Activated CD8-positive, alpha-beta memory T cell treated with anti-CD3 and anti-CD28 coated beads, Interleukin-2, amount 50 U/mL, for 1 hour (primary cell): ENCODE data around the gene TIGD6.

Experiments
- DNase-seq: peaks from one replicate; pipeline ENCODE4 v3.0.0-alpha.2; 2020; ENCODE audit errors: extremely low read depth

Gene TIGD6

DNA sequence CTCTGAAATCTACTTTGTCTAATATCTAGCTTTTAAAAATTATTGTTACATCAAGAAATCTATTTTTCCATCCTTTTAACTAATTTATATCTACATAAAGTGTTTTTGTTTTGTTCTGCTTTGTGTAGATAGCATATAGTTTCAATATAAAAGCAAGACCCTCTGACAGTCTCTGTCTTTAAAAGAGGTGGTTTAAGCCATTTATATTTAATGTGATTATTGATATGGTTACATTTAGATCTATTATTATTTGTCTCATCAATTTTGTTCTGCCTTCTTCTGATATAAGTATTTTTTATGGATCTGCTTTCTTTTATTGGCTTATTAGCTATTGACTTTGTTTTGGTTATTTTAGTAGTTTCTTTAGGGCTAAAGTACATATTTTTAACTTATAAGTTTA is 16.1 kb upstream of the TIGD6 start:
- no peak for DNase-seq

DNA sequence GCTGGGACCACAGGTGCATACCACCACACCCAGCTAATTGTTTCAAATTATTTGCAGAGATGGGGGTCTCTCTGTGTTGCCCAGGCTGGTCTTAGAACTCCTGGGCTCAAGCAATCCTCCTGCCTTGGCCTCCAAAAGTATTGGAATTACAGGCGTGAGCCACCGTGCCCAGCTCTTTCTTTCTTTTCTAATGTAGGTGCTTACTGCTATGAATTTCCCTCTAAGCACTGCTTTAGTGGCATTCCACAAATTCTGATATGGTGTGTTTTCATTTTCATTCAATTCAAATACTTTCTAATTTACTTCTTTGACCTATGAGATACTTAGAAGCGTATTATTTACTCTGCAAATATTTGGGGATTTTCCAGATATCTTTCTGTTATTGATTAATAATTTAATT is 15.0 kb upstream of the TIGD6 start:
- no peak for DNase-seq

DNA sequence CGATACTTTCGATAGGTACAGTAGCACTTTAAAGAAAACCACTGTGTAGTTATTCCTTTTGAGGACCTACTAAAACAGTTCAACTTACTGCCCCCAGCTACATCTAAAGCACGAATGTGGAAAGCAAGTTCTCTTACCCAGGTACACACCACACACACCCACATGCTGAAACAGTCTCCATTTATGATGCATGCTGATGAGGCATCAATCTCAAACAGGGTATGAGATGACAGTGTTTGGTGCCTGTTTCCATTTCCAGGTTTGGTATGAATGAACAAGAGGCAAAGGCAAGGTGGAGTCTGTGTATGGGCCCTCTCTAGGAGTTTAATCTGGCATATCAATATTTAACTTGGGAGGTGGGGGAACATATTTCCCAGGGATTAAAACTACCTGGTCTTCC is 14.0 kb upstream of the TIGD6 start:
- no peak for DNase-seq

DNA sequence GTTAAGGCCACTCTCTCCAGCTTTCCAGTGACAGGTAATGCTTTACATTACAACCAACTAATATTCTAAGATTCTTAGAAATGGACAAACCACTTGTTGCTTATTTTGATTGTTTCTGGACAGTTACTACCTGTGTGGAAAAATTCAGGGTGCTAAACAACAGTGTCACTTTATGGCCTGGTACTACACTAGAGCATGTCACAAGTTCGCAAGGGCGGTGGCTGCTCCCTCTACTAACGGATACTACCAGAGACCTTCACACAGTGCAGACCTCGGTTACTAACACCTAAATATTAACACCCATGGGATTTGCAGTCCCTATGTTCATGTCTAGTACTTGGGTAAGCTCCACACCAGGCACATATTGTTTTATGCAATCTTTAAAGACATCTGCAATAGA is 13.5 kb upstream of the TIGD6 start:
- DNase-seq, result no peak

DNA sequence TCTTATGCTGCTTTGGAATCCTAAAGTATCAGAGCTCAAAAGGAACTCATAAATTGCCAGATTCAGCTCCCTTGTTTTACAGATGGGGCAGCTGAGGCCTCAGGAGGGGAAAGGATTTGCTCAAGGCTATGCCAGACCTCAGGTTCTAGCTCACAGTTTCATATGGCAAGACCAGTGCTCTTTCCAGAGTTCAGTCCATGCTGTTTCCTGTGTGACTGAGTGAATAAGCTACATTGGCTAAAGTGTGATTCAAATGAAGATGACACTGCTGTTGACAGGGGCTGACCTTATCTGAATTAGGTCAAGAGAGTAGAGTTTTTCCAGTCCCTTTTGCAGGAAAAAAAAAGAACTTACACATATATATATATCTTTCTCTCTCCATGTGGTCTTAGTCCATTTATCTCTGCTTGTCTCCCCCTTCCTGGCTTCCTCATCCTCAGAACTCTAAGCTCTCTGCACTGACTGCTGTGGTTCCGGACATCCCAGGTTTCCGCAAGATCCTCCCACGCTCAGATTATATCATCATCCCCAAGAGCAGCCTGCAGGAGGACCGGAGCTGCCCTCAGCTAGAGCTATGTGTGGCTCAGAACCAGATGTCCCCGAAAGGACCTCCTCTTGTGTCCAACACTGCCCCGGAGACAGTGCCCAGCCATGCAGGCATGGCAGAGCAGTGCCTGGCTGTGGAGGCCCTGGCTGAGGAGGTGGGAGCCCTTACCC is 9.4 kb upstream of the TIGD6 start:
- DNase-seq, result no peak

DNA sequence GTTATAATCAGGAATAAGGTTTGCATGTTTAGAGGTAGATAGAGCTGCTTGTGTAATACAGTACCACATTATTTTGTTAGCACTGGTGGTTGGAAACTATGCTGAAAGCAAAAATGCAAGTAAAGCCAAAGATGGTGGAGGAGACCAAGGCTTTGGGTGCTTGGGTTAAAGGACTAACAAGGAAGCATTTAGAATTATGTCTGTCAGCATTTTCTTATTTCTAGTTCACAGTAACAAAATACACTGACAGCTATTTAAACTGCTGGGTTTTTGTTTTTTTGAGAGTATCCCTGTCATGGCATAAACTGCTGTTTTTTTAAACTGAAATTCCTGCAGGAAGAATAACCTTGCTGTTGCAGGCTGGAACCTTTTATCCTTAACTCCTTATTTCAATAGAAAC is 6.6 kb upstream of the TIGD6 start:
- no peak for DNase-seq

DNA sequence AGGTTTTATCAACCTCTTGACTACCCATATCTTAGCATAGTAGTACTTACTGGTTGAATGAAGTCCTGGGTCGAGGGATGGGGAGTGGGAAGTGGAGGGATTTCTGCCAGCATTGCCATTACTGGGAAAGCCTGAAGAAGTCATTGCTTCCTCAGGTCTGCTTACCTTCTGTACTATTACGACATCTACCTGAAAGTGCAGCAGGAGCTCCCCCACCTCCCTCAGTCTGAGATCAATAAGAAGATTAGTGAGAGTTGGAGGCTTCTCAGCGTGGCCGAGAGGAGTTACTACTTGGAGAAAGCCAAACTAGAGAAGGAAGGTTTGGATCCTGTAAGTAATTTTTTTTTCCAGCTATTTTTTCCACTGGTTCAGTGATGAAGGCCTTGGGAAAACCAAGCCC is 5.9 kb upstream of the TIGD6 start:
- DNase-seq, result no peak

DNA sequence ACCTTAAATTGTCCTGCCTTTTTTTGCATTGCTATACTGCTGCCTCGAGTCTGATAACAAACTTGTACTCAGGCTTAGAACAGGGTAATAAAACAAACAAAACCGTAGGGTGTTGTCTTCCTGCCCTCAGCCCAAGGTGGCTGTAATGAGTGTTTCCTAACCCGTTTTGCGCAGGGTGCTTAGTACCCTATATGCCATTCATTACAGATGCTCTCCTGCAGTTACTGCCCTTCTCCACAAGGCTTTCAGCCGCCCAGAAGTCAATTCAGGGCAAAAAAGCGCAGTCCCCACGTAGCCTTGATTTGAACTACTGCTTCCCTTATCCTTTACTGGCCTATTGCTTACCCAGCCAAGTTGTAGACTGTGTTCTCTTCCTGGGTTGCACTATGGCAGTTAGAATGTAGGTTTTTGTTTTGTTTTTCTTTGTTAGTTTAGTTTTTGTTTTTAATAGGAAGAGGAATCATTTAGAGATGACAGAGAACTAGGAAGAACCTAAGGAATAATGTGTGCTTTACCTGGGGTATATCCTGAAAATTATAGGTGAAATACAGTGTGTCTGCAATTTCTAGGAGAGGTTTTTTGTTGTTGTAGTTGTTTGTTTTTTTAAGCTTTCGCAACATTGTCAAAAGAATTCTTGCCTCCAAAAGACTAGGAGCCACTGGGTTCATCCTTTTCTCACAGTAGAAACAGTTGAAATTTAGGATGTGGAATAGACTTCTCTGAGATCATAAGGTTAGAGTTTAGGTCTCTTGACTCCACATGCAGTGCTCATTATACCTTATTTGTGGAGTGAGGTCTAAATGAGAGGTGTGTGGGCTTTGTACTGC is 1.4 kb upstream of the TIGD6 start:
- peak; percentile 19 for DNase-seq

DNA sequence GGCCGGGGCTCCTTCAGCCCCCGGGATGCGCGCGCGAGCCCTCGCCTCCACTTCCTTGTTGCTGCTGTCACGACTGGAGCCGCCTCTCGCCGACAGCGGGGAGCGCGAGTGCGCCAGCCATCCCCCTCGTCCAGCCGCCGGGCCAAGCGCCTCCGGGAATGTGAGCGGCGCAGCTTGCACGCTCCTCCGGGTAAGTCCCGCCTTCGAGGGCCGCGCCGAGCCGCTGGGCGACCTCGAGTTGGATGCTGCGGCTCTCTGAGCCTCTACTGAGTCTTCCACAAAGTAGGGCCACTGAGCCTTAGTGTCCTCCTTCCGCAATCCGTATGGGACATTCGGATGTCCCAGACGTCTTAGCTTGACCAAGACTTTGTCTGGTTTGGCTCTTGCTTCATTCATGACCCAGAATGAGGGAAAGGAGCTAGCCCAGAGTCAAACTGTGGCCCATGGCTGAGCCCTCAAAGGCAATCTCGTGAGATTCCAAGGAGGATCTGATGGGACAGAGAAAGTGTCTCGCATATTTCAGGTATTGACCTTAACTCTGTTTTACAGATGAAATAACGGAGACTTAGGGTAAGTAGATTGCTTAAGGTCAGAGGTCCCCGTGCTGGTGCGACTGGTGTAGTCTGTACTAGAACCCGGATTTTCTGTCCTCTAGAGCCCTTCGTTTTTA is 671 bp upstream of the TIGD6 start:
- no peak for DNase-seq

DNA sequence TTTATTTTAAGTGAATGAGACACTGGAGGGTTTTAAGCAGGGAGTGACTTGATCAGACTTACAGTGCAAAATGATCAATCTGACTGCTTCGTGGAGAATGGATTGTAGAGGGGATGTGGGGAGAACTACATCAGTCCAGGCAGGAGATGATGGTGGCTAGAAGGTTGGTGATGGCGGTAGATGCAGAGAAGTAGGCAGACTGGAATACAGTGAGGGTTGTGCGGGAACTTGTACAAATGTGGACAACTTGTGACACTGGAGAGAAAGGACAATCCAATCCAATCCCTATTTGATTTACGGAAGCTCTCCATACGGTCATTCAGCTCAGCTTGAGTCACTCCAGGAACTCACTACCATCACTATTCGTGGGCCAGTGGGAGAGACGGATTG is 593 bp downstream of the TIGD6 start:
- no peak for DNase-seq

DNA sequence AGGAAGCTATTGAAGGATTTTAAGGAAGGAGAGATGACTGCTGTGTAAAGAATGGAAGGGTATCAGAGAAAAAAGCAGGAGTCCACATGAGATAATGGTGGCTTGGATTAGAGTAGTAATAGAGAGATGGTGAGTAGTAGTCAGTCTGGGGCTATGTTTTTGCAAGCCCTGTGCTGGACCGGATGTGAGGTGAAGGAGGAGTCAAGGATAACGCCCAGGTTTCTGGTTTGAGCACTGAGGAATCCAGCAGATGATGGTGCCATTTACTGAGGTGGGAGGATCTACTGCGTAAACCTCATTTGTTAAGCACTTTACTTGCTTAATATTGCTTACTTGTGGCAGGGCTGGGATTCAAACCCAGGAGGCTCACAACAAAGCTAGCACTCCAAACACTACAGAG is 1.1 kb downstream of the TIGD6 start:
- DNase-seq, result no peak

DNA sequence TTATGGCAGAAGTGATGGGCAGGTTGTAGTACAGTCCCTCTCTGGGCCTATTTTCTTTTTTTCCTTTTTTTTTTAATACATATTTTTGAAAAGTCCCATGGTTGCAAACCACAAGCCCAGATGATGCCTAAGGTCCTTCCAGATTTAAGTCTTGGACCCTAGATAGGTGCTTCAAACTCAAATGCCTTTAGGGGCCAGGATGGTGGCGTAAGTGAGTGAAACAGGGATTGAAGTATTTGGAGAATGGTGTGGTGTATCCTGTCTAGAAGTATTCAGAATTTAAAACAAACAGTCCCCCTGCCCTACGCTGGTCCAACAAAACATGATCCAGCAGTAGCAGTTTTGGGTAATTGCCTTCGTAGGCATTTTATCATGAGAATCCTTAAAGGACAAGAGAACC is 2.2 kb downstream of the TIGD6 start:
- no peak for DNase-seq

DNA sequence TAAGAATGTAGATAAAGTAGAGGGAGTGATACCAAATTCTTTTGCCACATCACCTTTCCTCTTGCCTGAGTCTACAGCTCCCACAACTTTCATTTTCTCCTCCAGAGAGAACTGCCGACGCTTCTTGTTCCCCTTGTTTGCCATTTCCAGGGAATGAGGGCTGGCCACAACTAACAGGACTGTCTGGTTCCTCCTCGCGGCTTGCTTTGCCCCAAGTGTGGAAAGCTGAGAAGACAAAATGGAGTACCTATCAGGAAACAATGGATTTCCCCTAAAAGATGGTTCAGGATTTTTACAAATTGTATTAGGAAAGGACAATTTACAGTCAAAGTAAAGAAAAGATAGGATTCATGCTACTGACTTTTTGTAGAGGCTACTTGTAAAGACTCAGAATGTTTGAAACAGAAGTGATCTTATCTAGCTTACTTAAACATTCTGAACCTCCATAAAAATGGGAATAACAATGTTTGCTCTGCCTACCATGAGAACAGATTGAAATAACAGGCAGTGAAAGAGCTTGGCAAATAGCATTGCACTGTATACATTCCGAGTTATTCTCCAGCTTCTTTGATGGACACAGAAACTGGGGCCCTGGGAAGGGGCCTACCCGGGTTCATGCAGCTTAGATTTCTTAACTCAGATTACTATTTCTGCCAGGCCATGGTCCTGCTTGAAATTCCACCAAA is 4.1 kb downstream of the TIGD6 start:
- no peak for DNase-seq

DNA sequence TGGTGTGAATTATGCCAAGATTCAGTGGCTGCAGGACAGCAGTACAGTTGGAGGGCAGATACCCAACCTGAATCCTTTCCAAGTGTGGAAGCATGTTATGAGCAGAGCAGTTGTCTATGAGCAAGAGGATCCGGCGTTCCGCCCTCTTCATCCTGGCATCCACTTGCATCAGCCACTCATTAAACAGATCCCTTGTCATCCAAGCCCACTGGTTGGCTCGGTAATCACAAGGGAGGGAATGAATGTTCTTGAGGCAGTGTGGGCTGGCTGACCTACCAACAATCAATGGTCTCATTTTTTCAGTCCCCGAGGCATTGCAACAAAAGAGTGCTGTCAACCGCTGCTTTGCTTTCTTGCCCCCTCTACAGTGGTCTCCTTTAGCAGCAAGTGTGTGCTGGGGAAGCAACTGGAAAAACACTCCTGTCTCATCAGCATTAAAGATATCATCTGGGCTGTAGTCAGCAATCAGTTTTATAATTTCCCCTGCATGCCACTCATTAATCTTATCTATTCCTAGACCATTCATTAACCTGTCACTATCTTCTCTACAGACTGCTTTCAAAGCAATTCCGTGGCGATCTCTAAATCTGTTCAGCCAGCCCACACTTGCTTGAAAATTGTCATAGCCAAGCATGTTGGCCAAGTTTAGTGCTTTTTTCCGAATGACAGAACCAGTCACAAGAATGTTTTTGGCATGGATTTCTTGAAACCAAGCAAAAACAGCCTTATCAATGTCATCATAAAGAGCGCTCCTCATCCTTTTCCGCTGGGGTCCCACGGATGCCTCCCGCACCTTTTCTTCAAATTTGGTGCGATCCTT is 4.9 kb downstream of the TIGD6 start:
- DNase-seq, result no peak

DNA sequence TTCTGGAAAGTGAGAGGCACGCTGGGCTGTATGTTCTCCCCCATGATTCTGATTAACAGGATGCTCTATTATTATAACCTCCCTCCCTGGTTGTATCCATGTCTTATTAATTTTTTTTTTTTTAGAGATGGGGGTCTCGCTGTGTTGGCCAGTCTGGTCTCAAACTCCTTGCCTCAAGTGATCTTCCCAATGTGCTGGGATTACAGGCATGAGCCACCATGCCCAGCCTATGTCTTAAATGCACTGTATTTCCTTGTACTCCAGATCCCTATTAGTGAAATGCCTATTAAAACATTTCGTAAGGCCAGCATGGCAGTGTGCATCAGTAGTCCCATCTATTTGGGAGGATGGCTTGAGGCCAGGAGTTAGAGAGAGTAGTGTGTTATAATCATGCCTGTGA is 7.0 kb downstream of the TIGD6 start:
- no peak for DNase-seq

DNA sequence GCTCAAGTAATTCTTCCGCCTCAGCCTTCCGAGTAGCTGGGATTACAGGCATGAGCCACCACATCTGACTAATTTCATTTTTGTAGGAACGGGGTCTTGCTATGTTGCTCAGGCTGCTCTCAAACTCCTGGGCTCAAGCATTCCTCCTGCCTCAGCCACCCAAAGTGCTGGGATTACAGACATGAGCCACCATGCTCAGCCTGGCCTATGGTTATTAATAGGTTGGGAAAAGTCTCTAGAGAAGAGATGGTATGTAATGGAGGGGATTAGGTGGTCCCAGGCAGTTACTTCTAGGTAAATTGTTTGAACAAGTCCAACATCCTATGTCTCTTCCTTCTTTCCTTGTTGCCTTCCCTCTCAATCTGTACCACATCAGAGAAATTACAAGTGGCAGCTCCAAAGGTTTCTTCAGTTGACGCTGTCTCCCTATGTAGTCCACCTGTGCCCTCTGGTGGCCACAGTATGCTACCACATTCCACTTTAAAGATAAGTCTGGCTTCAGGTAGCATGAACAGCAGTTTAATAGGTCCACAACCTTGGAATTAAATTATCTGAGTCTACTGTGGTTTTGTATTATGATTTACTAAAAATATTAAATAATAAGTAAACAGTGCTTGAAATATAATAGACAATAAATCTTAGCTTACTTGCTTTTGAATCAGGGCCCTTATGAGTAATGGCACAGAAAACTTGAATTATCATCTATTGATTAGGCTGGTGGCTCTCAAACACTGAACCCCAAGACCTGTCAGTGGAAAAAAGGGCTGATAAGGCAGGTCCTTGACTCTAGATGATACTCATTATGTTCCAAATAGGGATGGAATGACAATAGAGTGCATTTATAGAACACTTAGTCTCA is 9.7 kb downstream of the TIGD6 start:
- peak; percentile 21 for DNase-seq

DNA sequence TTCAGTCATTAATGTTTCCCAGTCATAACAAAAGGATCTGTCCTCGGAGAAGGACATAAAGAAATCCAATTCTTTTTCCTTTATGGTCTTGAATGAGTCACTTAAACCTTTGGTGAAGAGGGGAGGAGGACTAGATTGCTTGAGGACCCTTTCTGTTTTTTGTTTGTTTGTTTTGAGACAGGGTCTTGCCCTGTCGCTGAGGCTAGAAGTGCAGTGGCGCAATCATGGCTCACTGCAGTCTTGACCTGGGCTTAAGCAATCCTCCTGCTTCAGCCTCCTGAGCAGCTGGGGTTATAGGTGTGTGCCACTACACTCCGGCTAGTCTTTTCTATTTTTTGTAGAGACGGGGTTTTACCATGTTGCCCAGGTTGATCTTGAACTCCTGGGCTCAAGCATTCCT is 12.3 kb downstream of the TIGD6 start:
- DNase-seq, result no peak

DNA sequence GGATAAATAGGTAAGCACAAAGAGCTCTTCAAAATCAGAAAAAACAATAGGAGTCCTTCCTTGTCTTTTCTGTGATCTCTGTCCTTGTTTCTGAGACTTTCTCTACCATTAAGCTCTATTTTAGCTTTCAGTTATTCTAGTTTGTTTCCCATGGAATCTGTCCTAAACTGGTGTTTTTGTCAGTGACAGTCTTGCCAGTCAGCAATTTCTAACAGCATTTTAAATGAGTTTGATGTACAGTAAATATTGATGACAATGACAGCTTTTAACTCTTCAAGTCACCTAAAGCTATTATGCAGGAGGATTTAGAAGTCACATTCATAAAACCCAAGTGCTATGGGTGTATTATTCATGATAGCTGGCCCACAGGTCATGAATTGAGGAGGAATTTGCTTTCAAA is 17.9 kb downstream of the TIGD6 start:
- DNase-seq, result no peak

DNA sequence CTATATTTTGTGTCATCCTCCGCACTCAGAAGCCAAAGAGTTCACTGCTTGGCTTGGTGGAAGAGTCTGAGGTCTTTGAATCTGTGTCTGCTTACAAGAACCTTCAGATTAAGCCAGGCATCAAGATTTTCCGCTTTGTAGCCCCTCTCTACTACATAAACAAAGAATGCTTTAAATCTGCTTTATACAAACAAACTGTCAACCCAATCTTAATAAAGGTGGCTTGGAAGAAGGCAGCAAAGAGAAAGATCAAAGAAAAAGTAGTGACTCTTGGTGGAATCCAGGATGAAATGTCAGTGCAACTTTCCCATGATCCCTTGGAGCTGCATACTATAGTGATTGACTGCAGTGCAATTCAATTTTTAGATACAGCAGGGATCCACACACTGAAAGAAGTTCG is 19.2 kb downstream of the TIGD6 start:
- DNase-seq, result no peak

DNA sequence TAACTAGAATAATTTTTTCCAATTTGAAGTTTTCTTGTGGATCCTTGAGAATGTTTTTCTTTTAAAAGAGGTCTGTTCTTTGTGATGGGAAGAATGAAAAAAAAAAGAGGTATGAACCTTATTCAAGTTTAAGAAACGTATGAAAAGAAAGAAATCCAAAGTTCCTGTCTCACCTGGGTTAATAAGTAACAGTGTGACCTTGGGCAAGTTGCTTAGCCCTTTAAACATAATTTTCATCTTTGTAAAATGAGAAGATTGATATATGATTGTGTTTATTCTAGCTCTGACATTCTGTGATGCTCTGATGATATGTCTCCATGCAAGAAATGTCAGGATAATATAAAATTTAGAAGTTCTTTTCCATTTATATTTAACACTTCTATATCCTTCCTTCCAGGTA is 20.6 kb downstream of the TIGD6 start:
- no peak for DNase-seq

DNA sequence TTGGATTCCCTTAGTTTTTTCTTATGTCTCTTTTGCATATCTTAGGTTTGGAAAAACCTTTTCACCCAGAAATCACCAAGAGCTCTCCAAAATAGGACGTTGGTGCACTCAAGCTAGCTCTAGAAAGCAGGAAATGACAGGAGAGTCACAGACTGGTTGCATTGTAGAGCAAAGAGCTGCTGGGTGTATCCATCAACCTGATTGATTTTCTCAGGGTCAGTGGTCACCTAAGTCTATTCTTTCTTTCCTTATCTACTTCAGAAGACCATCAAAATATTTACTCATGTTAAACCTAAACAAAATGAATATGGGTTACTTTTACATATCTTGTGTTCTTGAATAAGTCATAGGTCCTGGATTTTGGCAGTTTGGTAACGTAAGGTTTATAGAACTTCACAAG is 25.0 kb downstream of the TIGD6 start:
- DNase-seq, result no peak
